NCI-H1048 (cell line): ENCODE data around the gene MYOM1.

Experiments used
- DNase-seq: peaks from one replicate; lab custom pipeline; 2025; lab: John Stamatoyannopoulos, UW

The MYOM1 gene

GRCh38 chr18:3219631-3220335 is at the start of gene MYOM1:
TSS of gene MYOM1 (minus strand) at chr18:3219968. CDS start at chr18:3215223, 4,745 bp downstream.
- no peak for DNase-seq

DNA sequence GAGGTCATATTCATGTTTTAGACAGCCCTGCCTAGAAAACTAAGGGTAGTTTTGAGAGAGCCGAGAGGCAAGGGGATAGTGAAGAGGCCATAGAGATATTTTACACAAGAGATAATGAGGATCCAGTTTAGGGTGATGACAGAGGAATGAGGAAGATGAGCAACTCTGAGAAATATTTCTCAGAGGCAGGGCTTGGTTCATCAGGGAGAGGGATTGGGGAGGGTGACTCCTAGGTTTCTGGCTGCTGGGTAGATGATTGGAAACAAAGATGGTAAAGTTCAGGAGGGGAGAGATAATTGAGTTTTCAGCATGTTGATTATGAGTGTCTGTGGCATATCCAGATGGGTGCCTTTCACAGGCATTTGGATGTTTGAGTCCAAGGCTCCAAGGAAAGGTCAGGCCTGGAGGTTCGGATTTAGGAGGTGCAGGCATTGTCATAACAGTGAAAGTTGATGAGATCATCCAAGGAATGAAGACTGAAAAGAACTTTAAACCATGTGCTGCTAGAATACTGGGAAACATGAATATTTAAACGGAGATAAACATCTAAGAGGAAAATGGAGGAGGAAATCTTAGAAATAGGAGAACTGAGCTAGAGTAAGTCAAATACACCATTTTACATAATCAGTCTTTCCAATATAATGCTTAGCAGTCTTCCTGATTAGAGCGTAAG is 49.6 kb upstream of the MYOM1 start:
- no peak for DNase-seq

- no peak for DNase-seq
Measured at GRCh38 chr18:3268306-3268705, 48.5 kb upstream of the MYOM1 start.

DNA sequence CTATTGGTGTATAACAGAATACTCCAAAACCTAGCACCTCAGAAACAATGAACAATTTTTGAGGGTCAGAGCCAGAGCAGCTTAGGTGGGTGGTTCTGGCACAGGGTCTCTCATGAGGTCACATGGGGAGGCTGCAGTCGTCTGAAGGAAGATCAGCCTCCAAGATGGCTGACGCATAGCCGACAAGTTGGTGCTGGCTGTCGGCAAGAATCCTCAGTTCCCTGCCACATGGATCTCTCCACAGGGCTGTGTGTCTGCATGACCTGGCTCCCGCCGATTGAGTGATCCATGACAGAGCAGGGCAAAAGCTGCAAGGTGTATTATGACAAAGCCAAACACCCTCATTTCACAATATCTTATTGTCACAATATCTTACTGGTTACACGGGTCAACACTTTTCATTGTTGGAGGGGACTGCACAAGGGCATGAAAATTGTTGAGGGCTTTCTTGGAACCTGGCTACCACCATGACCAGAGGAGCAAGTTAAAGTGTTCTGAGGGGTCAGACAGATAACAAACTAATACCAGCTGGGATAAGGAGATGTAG is 46.4 kb upstream of the MYOM1 start:
- no peak for DNase-seq

DNA sequence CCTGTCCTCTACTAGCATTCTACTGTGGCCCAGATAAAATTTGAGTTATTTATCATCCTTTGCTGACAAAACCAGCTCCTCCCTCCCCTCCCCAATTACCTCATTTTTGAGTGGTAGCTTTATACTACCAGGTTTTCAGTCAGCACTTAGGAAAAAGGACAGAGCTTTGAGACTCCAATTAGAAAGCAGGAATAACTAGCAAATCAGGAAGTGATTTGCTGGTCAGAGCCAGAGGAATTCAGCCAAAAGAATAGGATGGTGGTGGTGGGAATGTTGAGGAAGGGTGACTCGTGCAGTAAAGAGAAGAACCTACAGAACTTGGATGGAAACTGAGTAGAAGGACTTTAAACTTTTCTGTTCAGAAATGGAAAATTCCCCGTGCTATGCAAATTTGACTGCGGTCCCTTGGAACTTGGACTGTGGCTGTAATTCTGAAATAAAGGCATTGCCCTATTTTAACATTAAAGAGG is 45.8 kb upstream of the MYOM1 start:
- DNase-seq, result no peak

GRCh38 chr18:3264362-3264761 is 44.6 kb upstream of the MYOM1 start:
- DNase-seq, result no peak

- no peak for DNase-seq
Measured at GRCh38 chr18:3263132-3263700, 43.4 kb upstream of the MYOM1 start.

DNA sequence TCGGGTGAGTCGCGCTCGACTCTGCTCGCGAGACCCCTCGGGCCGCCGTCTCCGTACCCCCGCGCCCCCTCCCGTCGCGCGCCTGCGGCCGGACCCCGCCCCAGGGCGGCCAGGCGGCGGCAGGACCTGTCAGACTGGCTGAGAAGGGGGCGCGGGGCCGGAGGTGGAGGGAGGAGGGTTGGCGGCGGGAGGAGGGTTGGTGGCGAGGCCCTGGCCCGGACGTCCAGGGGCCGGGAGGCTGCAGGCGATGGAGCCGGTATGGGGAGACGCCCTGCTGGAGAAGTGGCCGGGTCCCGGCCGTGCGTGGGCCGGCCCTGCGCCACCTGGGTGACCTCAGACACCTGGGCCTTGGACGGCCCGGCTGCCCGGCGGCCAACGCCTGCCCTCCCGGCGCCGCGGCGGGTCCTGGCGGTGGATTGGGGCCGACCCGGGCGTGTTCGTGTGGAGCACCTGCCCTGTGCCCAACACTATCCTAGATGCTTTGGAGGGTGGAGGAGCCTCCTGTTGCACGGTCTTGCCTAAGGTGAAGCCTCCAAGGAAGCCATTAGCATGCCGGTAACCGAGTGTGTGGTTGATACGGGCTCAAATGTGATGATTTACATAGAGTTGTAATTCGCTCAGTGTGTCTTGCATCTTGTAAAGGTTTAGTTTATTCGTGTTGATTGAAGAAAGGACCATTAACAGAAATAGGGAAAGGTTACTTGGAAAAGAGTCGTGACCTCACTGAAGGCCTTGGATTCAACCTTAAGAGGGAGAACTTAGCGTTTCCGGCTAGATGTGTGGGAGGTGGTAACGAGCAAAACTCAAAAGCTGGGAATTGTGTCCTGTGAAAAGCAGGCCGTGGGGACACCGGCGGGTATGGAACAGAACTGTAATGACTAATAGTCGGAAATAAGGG is 42.7 kb upstream of the MYOM1 start:
- no peak for DNase-seq

DNA sequence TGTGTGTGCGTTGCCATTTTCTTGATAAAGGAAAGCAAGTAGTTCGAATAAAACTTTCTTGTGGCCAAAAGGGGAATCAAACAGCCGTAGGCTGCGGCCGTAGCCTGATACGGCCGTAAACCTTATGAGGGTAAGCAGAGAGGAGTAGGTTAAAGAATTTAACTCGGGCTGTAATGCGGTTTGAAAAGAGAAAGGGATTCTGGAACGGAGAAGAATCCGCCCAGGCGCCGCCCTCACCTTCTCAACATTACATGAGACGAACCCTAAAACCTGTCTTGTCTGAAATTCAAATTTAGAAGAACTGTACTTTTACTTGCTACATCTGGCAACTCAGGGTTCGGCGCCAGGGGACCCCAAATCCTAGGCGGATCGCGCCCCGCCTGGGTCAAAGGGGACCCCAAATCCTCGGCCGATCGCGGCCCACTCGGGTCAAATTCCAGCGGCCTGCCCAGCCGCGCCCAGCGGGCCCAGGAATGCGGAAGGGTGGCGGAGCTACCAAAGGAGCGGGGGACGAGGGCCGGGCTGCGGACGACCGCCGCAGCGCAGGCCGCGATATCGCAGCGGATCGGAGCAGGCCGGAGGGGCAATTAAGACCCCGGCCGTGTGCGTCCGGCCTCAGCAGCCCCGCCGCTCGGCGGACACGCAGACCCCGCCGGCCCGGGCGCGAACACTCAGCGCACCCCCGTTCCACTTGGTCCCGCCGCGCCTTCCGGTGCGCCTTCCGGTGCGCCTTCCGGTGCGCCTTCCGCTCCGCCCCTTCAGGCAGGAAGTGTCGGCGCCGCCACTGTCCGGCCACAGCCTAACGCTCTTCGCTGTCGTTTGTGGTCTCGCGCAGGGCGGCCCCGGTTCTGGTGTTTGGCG is 41.8 kb upstream of the MYOM1 start, which contains the start of gene MYL12B:
Gene MYL12B (plus strand): TSS at position 761 of the 861 bp plus-strand sequence. CDS start 10,766 bp downstream, outside the sequence.
- DNase-seq, result peak; percentile 49

DNA sequence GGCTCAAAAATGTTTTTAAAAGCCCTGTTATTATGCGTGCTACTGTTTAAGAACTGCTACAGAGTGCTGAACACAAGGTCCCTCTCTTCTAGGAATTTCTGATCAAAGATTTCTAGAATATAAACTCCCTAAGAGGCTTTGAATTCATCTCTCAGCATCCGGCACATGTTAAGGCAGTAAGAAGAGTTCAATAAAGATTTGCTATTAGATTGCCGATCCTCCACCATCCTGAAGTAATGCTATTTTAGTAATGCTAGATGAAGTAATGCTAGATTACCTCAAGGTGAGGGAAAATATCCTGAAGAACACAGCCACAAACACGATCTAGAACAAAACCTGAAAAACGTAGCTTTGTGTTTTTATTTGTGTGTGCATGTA is 41.2 kb upstream of the MYOM1 start:
- no peak for DNase-seq

GRCh38 chr18:3257627-3258120 is 37.9 kb upstream of the MYOM1 start:
- DNase-seq, result no peak

- no peak for DNase-seq
Measured at GRCh38 chr18:3256693-3257626, 37.2 kb upstream of the MYOM1 start.

- DNase-seq, result no peak
Measured at GRCh38 chr18:3255611-3256165, 35.9 kb upstream of the MYOM1 start.

DNA sequence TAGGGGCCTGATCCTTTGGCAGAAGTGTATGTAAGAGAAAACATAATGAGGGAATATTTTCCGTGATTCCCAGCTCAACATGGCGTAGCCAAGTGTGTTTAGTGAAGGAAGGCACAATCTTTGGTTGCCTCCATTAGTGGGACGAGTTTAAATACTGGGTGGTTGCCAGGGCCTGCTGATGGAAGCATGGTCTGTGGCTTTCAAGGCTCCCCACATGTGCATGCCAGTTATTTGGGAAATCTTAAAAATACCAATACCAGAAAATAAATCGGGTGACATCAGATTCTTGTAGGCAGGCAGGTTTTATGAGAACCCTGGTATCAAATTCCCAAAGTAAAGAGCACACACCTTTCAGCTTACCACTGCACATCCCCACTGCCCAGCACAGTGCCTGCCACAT is 35.0 kb upstream of the MYOM1 start:
- no peak for DNase-seq

DNA sequence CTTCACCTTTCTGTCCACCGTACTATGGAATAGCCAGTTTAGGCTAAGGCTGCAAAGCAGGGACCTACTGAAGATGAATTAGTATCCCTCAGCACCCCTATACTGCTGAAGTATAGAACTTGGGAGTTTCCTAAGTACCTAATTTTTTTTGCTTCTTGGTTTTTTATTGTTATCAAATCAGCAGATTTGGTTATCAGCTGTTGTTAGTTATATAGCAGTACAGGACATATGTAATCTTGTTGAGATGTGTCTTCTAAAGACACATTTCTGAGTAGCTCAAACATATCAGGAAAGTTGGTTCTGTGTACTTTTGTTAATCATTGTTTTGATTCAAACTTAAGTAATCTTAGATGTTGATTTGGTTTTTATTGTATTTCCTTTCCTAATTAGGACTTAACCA is 33.1 kb upstream of the MYOM1 start:
- DNase-seq, result no peak

- no peak for DNase-seq
Measured at GRCh38 chr18:3251963-3252277, 32.2 kb upstream of the MYOM1 start.

DNA sequence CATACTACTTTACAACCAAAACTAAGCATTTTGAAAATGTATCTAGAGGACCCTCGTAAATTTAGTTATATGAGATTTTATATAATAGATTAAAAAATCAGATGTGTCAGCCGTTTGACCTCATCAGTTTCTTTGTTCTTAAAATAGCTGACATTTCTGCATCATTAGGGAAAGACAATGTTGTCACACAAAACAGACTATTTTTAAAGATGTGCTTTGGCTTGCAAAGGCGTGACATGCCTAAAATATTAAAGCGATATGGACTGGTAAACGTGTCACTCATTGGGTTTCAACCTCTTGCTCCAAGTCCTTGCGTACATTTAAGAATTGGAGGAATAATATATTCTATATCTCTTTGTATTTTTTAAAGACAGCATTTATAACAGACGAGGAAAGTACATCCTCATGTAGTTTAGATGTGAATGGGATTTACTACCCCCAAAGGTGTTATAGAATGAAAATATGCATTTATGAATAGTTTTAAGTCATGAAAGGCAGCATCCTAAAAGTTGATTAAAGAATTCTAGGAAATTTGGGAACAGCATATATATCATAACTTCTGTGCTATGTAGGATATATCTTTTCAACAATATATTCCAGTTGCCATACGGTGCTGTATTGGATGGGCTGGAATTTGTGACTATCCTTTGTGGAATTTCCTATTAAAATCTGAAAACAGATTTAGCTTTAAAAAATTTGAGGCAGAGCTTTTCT is 31.6 kb upstream of the MYOM1 start:
- no peak for DNase-seq

- no peak for DNase-seq
Measured at GRCh38 chr18:3250237-3251107, 30.7 kb upstream of the MYOM1 start.
